HG03108 (cell line): ENCODE measurements around the gene PTPRC.

Experiments used
- ATAC-seq: cut with Tn5 transposase; IDR thresholded peaks from one replicate; pipeline ENCODE4 v1.9.1; 2021; ENCODE audit warnings: moderate library complexity; ENCODE audit not compliant: unreplicated experiment

Gene PTPRC

GRCh38 chr1:198672124-198672523 lies 33.3 kb downstream of the PTPRC start:
- ATAC-seq = no peak

DNA sequence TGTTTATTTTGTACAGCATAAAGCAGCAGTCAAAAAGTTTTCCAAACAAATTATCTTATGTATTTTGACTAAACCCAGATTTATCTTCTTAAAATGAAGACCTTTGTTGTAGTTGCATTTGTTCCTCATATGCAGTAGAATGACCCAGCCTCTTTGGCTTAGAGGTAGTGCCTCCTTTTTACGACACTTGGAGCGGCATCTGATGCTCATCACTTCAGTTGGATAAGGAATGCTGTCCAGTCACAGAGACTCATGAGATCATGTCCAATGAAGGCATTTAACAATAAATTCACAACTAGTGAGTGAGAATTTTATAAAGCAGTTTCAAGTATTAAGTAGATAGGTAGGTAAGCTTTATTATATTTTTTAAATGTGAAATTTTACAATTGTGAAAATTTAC lies 35.2 kb downstream of the PTPRC start:
- no peak for ATAC-seq

- no peak for ATAC-seq
Measured at GRCh38 chr1:198676253-198676652, 37.4 kb downstream of the PTPRC start.

GRCh38 chr1:198677027-198677426 lies 38.2 kb downstream of the PTPRC start:
- no peak for ATAC-seq

DNA sequence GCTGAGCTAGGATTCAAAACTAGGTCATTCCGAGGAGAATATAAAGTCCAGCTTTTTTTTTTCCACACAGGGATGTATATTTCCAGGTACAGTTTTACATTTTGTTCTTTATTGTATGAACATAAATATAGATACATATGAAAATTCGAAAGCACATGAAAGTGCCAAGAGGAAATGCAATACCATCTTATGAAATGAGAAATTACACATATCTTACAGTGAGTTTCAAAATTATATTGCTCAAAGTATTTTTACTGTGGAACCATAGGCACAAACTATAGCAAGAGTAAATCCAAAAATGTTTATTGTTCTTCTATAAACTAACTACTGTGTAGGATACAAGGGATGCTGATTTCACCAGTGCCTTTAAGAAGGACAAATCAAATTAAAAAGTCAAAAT lies 39.0 kb downstream of the PTPRC start:
- no peak for ATAC-seq

- ATAC-seq = no peak
Measured at GRCh38 chr1:198678301-198678836, 39.5 kb downstream of the PTPRC start.

- peak; percentile 35 for ATAC-seq
Measured at GRCh38 chr1:198678901-198679329, 40.1 kb downstream of the PTPRC start.

- no peak for ATAC-seq
Measured at GRCh38 chr1:198679535-198680173, 40.8 kb downstream of the PTPRC start.

- ATAC-seq = no peak
Measured at GRCh38 chr1:198680174-198680875, 41.5 kb downstream of the PTPRC start.

DNA sequence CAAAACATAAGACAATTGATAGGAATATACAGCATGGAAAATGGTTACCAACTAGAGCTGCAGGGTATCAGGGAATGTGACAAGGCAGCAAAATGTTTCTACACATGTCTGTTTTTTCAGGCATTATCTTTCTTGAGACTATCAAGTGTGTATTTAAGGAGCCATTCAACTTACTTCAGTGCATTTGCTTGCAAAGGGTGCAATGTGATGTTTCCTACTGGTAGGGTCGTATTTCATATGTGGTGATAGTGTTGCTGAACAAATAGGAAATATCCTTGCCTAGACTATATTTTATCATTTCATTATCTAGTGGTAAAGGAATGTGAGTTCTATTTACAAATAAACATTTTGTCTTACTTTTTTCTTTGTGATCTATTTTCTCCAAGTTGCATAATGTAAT lies 42.4 kb downstream of the PTPRC start:
- no peak for ATAC-seq

DNA sequence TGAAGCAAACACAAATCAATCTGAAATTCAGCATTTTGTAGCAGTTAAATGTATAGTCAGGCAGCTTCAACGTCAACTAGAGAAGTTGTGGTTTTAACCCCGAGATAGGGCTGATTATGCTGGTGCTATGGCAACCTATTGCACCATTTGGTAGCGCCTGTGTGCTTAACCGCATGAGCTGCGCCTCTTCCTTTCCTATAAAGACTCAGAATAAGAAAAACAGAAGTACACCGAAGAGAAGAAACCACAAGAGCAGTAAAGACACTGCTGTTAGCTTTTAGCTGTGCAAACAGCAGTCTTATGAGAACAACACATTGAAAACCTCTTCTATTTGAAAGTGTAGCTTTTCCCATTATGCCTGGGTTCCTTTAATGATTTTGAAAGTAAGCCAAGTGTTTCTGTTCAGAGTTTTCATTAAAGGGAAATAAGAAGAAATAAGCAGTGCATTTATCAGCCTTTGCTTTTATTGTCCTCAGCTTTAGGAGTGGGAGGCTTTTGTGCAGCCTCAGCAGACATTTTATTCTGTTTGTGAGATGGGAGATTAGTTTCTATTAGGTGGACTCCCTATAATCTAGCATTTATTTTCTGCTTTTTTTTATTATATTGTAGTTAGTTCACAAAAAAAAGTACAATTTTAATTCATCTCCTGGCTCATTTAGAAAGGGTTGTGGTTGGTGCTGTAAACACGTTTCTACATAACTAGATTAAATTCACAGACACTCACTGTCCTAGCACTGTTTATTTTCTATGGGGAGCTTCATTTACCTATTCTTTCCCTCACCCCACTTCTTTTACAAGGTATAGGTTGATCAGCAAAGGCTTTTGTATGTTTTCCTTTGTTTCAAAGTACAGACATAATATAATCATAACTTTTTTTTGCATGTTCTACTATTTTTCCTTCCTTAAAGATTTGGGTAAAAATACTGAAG lies 43.3 kb downstream of the PTPRC start:
- peak; percentile 93 for ATAC-seq

DNA sequence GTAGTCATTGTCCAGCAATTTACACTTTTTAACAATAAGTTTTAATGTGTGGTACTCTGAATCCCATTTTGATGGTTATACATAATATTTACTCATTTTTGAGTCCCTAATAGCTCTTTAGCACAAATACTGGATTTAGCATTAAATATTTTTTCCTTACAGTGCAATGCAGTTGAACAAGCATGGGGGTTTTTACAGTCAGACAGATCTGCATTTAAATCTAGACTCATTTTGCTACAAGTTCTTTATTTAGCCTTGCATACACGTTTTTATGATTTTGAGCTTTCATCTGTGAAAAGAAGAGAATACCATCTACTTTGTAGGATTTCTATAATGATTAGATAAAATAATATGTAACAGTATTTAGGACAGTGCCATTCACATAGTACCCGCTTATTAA lies 44.0 kb downstream of the PTPRC start:
- no peak for ATAC-seq

GRCh38 chr1:198683449-198683848 lies 44.6 kb downstream of the PTPRC start:
- no peak for ATAC-seq

DNA sequence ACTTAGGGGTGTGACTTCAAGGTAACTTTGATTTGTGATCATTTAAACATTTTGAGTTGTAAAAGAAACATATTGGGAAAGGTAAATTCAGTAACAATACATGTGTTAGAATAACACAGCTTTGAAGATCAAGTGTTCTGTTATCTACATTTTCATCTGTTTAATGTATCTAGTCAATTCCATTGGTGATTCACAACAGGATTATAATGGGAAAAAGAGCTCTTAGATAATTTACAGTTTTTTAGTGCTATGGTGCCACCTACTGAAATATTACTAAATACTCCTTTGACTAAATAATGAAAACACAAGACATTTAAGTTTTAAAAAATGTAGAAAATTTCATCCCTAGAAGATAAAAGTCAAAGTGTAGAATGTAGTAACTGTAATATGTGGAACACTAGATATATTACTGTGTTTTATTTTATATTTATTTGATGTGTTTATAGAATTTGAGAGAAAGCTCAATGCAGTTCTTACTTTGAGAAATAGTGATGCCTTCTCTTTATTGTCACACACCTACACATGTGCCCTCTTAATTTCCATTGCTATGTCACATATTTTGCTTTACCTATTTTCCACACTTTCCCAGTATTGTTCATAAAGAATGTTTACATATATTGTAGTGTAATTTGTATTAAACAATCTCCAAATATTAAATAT lies 47.4 kb downstream of the PTPRC start:
- ATAC-seq = no peak

DNA sequence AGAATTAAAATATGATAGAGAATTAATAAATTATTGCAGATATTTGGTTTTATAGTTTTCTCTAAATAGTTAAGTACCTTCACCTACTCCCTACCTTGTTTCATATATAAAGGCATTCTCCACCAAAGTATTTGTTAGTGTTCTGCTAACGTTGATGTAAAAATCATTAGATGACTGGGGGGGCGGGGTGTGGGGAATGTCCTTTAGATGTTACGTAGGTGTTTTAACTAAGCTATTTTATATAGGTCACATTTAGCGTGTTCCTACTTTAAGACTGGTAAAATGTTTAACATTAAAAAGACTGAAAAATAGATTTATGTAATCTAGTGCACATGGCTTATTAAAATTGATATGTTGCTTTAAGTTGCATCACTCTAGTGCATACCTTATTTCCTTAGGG lies 48.6 kb downstream of the PTPRC start:
- no peak for ATAC-seq

DNA sequence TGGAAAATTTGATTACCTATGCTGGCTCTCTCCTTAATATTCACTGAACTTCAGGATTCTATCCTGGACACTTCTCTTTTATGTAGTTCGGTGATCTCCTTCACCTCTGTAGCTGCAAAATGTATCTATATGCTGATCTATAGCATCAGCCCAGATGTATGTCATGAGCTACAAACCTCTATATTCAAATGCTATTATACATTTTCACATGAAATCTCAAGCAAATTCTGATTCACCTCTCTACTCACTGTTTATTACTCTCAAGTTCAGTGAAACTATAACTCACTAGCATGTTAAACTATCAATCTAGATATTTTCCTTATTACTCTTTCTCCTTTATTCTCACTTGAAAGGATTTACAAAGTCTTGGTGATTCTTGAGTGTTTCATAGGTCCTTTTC lies 52.2 kb downstream of the PTPRC start:
- ATAC-seq = no peak

DNA sequence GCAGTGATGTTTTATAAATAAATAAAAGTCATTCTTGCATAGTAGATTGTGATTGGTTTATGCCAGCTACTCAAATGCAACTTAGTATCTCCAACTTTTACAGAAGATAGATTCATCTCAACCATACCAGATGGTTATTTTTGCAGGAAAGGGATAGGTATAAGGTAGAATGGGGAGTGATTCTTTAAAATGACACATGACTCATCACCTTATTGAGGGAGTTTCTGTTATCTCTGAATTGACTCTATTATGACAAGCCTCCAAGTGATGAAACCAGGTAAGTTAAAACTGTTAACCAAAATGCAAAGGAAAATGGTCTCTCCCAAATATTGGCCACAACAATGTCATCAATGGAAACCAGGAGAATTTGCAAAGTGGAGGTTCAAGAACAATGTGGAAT lies 54.5 kb downstream of the PTPRC start:
- ATAC-seq = no peak

GRCh38 chr1:198694542-198694941 lies 55.7 kb downstream of the PTPRC start:
- ATAC-seq = no peak

DNA sequence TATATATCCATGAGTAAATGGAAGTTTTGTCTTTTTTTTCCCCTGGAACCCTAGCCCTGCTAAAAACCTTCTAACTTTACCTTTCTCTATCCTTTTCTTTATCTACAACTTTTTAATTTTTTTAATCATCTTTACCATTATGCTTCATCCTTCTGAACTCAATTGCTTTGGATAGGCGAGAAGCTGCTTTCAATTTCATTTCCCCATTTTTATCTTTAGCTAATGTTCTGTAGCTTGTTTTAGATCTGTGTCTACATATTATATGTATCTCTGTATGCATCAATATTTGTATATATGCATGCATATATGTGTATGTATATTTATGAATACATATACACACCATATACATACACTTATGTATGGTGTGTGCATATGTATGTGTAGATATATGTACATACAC lies 57.4 kb downstream of the PTPRC start:
- ATAC-seq = peak; percentile 44

GRCh38 chr1:198699167-198700015 lies 60.6 kb downstream of the PTPRC start:
- ATAC-seq = no peak
